ENCODE results near the gene SLX4IP.
A peak's percentile ranks its signal among the peaks of the same experiment; 100 is the strongest.

The SLX4IP gene

DNA sequence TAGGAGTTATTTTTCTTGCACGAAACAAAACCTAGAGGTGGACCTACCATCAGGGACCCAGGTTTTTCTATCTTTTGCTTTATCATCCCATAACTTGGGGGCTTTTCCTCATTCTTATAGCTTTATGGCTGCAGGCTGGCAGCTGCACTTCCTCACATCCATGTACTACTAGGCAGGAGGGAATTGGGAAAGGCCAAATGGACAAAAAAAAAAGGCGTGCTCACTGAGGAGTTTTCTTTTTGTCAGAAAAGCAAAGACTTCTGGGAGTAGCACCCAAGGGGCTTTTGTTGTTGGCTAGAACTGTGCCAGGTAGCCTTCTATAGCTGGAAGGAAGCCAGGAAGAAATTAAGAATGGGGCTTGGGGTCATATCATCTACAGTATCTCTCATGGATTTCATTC is 61.4 kb downstream of the SLX4IP start:
- no peaks in the 10 kb centered on the region for H3K36me3 ChIP-seq (ENCODE audit: insufficient read depth, low read length)
- no peak overlapping the region for H2AFZ ChIP-seq (ENCODE audit: low read length, unreplicated experiment)
- peaks cover 11% of the 10 kb centered on the region for H3K4me1 ChIP-seq (ENCODE audit: control insufficient read depth, insufficient read depth, low read length, unreplicated experiment)
- no peaks in the 10 kb centered on the region for H3K27me3 ChIP-seq (ENCODE audit: insufficient read depth, low read length)
- H3K79me2 ChIP-seq (ENCODE audit: control insufficient read depth, insufficient read depth, low read length, unreplicated experiment): peaks cover 4% of the 10 kb centered on the region
- no peak overlapping the region for H3K27ac ChIP-seq (ENCODE audit: low read depth, low read length)
- no peak overlapping the region for H3K4me3 ChIP-seq (ENCODE audit: low read depth, low read length)

DNA sequence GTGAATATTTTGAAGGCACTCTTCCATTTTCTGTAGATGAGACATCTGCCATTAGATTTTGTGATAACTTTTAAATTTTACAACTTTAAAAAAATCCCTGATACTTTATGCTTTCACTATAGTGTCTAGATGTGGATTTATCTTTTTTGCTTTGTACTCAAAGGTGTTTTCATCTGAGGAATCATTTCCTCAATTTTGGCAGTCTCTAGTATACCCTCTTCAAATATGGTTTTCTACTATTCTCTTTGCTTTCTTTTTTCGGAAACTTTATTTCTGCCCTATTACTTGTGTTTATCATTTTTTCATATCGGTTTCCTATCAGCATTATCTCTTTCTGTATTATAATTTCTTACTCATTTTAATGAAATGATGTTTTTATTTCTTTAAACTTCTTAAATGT is 62.2 kb downstream of the SLX4IP start:
- H3K27me3 ChIP-seq (ENCODE audit: insufficient read depth, low read length): no peaks in the 10 kb centered on the region
- H3K79me2 ChIP-seq (ENCODE audit: control insufficient read depth, insufficient read depth, low read length, unreplicated experiment): peaks cover 4% of the 10 kb centered on the region

DNA sequence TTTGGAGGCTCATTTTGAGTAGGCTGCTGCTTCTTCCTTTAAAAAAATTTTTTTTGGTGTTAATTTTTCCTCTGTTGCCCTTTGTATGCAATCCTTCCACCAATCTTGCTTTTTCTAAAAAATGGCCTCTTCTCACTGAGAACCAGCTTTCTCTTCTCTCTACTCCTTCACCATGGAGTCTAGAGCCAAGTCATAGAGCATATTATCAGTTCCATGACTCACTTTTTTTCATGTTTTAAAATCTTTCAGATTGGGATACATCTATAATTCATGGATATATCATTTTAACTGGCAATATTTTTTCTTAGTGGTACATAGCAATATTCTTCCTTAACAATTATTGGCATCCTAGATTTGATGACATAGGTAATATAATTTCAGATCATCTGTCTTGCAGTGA is 62.7 kb downstream of the SLX4IP start:
- Histone ChIP-seq H3K4me1 (ENCODE audit: control insufficient read depth, insufficient read depth, low read length, unreplicated experiment) (peaks cover 8% of the 10 kb centered on the region), H3K27ac (ENCODE audit: low read depth, low read length) (no peak overlapping the region), H3K36me3 (ENCODE audit: insufficient read depth, low read length) (no peaks in the 10 kb centered on the region), H3K79me2 (ENCODE audit: control insufficient read depth, insufficient read depth, low read length, unreplicated experiment) (peaks cover 4% of the 10 kb centered on the region), H2AFZ (ENCODE audit: low read length, unreplicated experiment) (no peak overlapping the region), H3K27me3 (ENCODE audit: insufficient read depth, low read length) (no peaks in the 10 kb centered on the region), H3K4me3 (ENCODE audit: low read depth, low read length) (no peak overlapping the region)

More for the DNA sequence above, 62.2 kb downstream of the SLX4IP start:
- no peak overlapping the region for H2AFZ ChIP-seq (ENCODE audit: low read length, unreplicated experiment)
- no peak overlapping the region for H3K27ac ChIP-seq (ENCODE audit: low read depth, low read length)
- H3K4me1 ChIP-seq (ENCODE audit: control insufficient read depth, insufficient read depth, low read length, unreplicated experiment): peaks cover 8% of the 10 kb centered on the region
- no peaks in the 10 kb centered on the region for H3K36me3 ChIP-seq (ENCODE audit: insufficient read depth, low read length)
- no peak overlapping the region for H3K4me3 ChIP-seq (ENCODE audit: low read depth, low read length)

DNA sequence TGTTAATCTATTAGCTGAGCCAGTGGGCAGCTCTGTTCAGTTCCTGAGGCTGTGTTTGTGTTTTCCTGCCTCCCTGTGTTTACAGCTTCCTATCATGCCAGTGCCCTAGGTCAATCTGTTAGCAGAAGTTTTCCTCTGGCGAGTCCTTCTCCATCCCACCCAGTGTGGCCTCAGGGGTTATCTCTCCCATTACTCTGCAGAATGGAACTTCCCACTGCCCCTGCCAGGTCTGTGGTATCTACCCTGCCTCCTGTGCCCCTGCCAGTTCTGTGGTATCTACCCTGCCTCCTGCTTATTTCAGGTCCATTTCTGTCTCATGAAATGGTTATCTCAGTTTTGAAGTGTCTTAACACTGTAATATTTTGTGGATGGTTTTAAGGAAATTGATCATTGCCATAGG is 63.1 kb downstream of the SLX4IP start:
- Histone ChIP-seq H3K4me3 (ENCODE audit: low read depth, low read length) (no peak overlapping the region), H3K36me3 (ENCODE audit: insufficient read depth, low read length) (no peaks in the 10 kb centered on the region), H3K4me1 (ENCODE audit: control insufficient read depth, insufficient read depth, low read length, unreplicated experiment) (peaks cover 8% of the 10 kb centered on the region), H2AFZ (ENCODE audit: low read length, unreplicated experiment) (no peak overlapping the region), H3K27me3 (ENCODE audit: insufficient read depth, low read length) (no peaks in the 10 kb centered on the region), H3K27ac (ENCODE audit: low read depth, low read length) (no peak overlapping the region), H3K79me2 (ENCODE audit: control insufficient read depth, insufficient read depth, low read length, unreplicated experiment) (peaks cover 4% of the 10 kb centered on the region)

DNA sequence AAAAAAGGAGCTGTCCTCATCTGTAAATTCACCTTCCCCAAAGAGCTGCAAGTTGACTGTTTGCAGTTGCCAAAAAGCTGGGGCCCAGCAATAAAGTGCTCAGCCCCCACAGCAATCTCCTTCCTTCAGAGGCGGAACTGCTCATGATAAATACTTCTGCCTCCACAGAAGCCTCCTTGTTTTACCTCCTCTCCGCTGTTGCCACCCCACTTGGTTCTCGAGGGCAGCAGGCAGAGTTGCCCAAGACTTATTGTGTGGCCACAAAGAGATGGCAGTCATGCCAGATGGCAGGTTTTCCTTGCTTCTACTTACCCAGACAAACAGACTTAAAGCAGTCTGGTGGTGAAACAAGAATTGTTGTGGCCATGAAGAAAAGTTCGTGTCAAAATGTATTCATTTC is 66.3 kb downstream of the SLX4IP start:
- no peaks in the 10 kb centered on the region for H3K36me3 ChIP-seq (ENCODE audit: insufficient read depth, low read length)
- peaks cover 6% of the 10 kb centered on the region for H3K79me2 ChIP-seq (ENCODE audit: control insufficient read depth, insufficient read depth, low read length, unreplicated experiment)
- no peak overlapping the region for H2AFZ ChIP-seq (ENCODE audit: low read length, unreplicated experiment)
- H3K27ac ChIP-seq (ENCODE audit: low read depth, low read length): no peak overlapping the region
- H3K4me3 ChIP-seq (ENCODE audit: low read depth, low read length): no peak overlapping the region
- no peaks in the 10 kb centered on the region for H3K27me3 ChIP-seq (ENCODE audit: insufficient read depth, low read length)
- peaks cover 27% of the 10 kb centered on the region for H3K4me1 ChIP-seq (ENCODE audit: control insufficient read depth, insufficient read depth, low read length, unreplicated experiment)

DNA sequence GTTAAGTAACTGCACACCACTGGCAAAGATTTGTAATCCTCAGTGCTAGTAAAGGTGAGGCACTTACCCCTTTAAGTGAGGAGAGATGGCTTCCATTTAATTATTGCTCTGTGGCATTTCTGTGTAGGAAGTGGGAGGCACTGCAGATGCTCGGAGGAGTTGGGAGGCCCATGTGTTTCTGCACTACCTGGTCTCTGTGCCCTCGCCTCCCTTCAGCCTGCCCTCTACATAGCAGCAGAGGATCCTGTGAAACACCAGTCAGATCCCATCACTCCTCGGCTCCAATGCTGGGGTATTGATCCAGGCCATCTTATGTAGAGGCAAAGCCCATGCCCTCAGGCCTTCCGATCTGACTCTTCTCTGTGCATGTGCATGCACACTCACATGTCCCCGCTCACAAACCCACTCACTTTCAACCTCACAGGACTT is 67.0 kb downstream of the SLX4IP start:
- Histone ChIP-seq H3K4me3 (ENCODE audit: low read depth, low read length) (no peak overlapping the region), H3K79me2 (ENCODE audit: control insufficient read depth, insufficient read depth, low read length, unreplicated experiment) (peaks cover 6% of the 10 kb centered on the region), H3K27me3 (ENCODE audit: insufficient read depth, low read length) (no peaks in the 10 kb centered on the region), H3K4me1 (ENCODE audit: control insufficient read depth, insufficient read depth, low read length, unreplicated experiment) (peaks cover 28% of the 10 kb centered on the region), H3K27ac (ENCODE audit: low read depth, low read length) (no peak overlapping the region), H2AFZ (ENCODE audit: low read length, unreplicated experiment) (no peak overlapping the region), H3K36me3 (ENCODE audit: insufficient read depth, low read length) (no peaks in the 10 kb centered on the region)

DNA sequence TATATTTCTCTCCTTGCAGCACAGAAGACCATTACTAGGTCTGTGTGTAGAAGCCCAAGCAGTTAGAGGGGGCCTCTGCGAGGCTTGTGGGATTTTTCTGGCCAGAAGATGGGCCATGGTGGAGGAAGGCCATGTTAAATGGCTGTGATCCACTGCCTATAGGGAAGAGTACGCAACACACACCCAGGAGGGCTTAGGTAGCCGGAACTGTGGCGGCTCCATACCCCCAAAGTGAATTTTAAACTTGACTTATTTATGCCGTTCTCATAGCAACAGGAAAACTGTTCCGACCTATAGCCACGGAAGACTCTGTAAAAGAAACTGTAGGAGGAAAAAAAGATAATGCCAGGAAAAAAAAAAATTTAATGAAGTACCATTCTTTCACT is 69.5 kb downstream of the SLX4IP start:
- Histone ChIP-seq H3K79me2 (ENCODE audit: control insufficient read depth, insufficient read depth, low read length, unreplicated experiment) (peaks cover 7% of the 10 kb centered on the region), H2AFZ (ENCODE audit: low read length, unreplicated experiment) (no peak overlapping the region), H3K27me3 (ENCODE audit: insufficient read depth, low read length) (no peaks in the 10 kb centered on the region), H3K27ac (ENCODE audit: low read depth, low read length) (no peak overlapping the region), H3K36me3 (ENCODE audit: insufficient read depth, low read length) (no peaks in the 10 kb centered on the region), H3K4me1 (ENCODE audit: control insufficient read depth, insufficient read depth, low read length, unreplicated experiment) (peaks cover 37% of the 10 kb centered on the region), H3K4me3 (ENCODE audit: low read depth, low read length) (no peak overlapping the region)

DNA sequence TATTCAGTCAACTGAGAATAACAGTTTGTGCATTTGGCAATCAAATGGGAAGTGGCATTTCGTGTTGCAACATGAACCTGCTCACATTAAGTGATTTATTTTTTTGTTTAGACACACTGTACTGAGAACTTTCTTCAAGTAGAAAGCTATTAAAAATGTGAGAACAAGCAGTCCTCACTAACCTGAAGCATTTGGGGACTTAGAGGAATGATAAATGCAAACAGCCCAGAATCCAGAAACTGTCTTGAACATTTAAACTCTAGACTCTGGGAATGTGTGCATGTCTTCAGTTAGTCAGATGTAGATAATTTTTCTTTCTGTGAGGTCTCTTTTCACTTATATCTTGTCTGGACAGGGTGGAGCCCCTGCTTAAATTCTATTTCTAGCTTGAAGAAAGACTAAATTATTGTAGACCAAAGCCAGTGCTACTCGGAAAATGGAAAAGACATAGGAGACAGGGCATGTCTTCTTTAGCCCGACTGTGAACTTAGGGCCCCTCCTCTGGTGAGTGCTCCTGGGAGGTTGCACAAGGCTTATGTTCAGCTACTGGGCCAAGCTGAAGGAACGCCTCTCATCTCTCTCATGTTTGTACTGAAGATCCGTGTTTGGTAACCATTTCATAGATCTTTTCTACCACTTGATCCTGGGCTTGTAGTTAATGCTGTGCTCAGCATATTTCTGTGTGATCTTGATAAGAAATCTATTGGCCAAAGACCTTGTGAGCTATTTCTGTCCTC is 70.1 kb downstream of the SLX4IP start:
- Histone ChIP-seq H3K4me3 (ENCODE audit: low read depth, low read length) (no peak overlapping the region), H3K79me2 (ENCODE audit: control insufficient read depth, insufficient read depth, low read length, unreplicated experiment) (peaks cover 7% of the 10 kb centered on the region), H3K4me1 (ENCODE audit: control insufficient read depth, insufficient read depth, low read length, unreplicated experiment) (peaks cover 37% of the 10 kb centered on the region), H3K36me3 (ENCODE audit: insufficient read depth, low read length) (no peaks in the 10 kb centered on the region), H2AFZ (ENCODE audit: low read length, unreplicated experiment) (peak overlapping the region; percentile 1), H3K27ac (ENCODE audit: low read depth, low read length) (peak overlapping the region; percentile 41; the same call in 1 of the 2 replicates), H3K27me3 (ENCODE audit: insufficient read depth, low read length) (no peaks in the 10 kb centered on the region)

DNA sequence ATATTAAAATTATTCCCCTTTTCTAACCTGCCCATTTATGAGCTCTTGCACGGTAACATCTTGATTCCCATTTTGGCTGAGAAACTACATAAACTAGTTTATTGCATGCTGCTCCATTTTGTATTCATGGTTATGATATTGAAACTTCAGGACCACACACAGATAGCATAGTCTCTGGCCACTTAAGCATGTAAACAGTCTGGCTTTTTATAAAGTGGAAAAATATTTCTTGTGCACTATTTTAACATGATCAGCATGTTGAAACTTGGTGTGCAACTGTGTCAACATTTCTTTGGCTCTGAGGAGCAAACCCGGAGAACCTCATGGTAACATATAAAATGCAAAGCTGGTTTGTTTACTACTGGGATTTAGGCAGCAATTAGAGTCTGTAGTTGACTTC is 70.7 kb downstream of the SLX4IP start:
- Histone ChIP-seq H3K4me1 (ENCODE audit: control insufficient read depth, insufficient read depth, low read length, unreplicated experiment) (peaks cover 40% of the 10 kb centered on the region), H3K27ac (ENCODE audit: low read depth, low read length) (no peak overlapping the region), H3K36me3 (ENCODE audit: insufficient read depth, low read length) (no peaks in the 10 kb centered on the region), H3K27me3 (ENCODE audit: insufficient read depth, low read length) (no peaks in the 10 kb centered on the region), H3K4me3 (ENCODE audit: low read depth, low read length) (no peak overlapping the region; the same call in 1 of the 2 replicates), H2AFZ (ENCODE audit: low read length, unreplicated experiment) (no peak overlapping the region), H3K79me2 (ENCODE audit: control insufficient read depth, insufficient read depth, low read length, unreplicated experiment) (peaks cover 7% of the 10 kb centered on the region)

DNA sequence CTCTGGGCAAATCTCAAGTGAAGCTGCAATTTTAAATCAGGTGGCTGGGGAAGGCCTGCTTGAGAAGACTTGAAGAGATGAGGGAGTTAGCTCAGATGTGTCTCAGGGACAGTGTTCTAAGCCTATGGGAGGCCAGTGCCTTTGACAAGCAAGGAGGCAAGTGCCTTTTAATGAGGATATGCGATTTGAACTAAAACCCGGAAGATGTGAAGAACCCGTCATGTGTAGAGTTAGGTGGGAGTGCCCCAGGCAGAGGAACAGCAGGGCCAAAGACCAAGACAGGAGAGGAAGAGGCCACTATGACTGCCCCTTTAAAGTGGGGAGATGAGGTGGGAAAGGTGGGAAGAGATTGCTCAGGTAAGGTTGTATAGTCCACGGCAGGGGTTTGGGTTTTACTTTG is 71.9 kb downstream of the SLX4IP start:
- Histone ChIP-seq H3K4me1 (ENCODE audit: control insufficient read depth, insufficient read depth, low read length, unreplicated experiment) (peaks cover 50% of the 10 kb centered on the region), H3K27ac (ENCODE audit: low read depth, low read length) (no peak overlapping the region), H3K79me2 (ENCODE audit: control insufficient read depth, insufficient read depth, low read length, unreplicated experiment) (peaks cover 7% of the 10 kb centered on the region)

DNA sequence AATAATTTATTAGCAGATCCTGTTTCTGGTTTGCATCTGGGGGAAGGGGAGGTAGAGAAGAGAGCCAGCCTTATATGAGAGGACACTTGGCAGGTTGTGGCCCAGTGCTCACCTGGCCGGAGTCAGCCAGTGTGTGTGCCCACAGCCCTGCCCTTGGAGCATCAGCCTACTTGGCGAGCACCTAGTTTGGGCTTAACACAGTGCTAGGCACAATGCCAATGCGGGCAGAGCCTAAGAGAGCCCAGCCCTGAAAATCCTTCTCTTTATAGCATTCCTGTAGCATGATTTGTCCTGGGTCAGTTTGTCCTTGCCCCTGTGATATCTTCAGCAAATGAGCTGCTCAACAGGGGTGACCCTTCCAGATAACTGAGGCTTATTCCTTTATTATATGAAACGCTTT is 73.0 kb downstream of the SLX4IP start:
- Histone ChIP-seq H3K27me3 (ENCODE audit: insufficient read depth, low read length) (no peaks in the 10 kb centered on the region), H3K4me3 (ENCODE audit: low read depth, low read length) (no peak overlapping the region), H2AFZ (ENCODE audit: low read length, unreplicated experiment) (no peak overlapping the region), H3K4me1 (ENCODE audit: control insufficient read depth, insufficient read depth, low read length, unreplicated experiment) (peaks cover 53% of the 10 kb centered on the region), H3K27ac (ENCODE audit: low read depth, low read length) (peak overlapping the region; percentile 58; the same call in 1 of the 2 replicates), H3K36me3 (ENCODE audit: insufficient read depth, low read length) (no peaks in the 10 kb centered on the region), H3K79me2 (ENCODE audit: control insufficient read depth, insufficient read depth, low read length, unreplicated experiment) (peaks cover 7% of the 10 kb centered on the region)

More for the DNA sequence above, 71.9 kb downstream of the SLX4IP start:
- no peak overlapping the region for H3K4me3 ChIP-seq (ENCODE audit: low read depth, low read length)
- no peak overlapping the region for H2AFZ ChIP-seq (ENCODE audit: low read length, unreplicated experiment)
- H3K36me3 ChIP-seq (ENCODE audit: insufficient read depth, low read length): no peaks in the 10 kb centered on the region
- H3K27me3 ChIP-seq (ENCODE audit: insufficient read depth, low read length): no peaks in the 10 kb centered on the region

All from ACC112 (cell line).